Glutamatergic neuron (in vitro differentiated cells): ENCODE data around the gene PPP1R14D. TPM values are rescaled to one million over a fixed set of nuclear protein-coding genes. Genes with fewer than 3 reads are reported as not detected.

Experiments
- DNase-seq: peaks from one replicate; pipeline ENCODE4 v3.0.0; 2022
- H3K27ac Mint-ChIP-seq: one replicate; pipeline ENCODE4 v1.8.0; 2020; ENCODE audit warnings: mild to moderate bottlenecking, mixed read lengths, inconsistent platforms; ENCODE audit not compliant: unreplicated experiment
- H3K27me3 Mint-ChIP-seq: one replicate; pipeline ENCODE4 v1.8.0; 2020; ENCODE audit warnings: mild to moderate bottlenecking, moderate library complexity, mixed read lengths, inconsistent platforms; ENCODE audit not compliant: unreplicated experiment
- H3K36me3 Mint-ChIP-seq: one replicate; pipeline ENCODE4 v1.8.0; 2020; ENCODE audit warnings: mild to moderate bottlenecking, mixed read lengths, inconsistent platforms; ENCODE audit not compliant: unreplicated experiment
- H3K4me1 Mint-ChIP-seq: one replicate; pipeline ENCODE4 v1.8.0; 2020; ENCODE audit warnings: mild to moderate bottlenecking, low read depth, mixed read lengths, inconsistent platforms; ENCODE audit not compliant: unreplicated experiment
- H3K4me3 Mint-ChIP-seq: one replicate; pipeline ENCODE4 v1.8.0; 2020; ENCODE audit warnings: mild to moderate bottlenecking, mixed read lengths, inconsistent platforms; ENCODE audit not compliant: unreplicated experiment
- H3K9me3 Mint-ChIP-seq: one replicate; pipeline ENCODE4 v1.8.0; 2020; ENCODE audit warnings: mild to moderate bottlenecking, moderate library complexity, mixed read lengths, inconsistent platforms; ENCODE audit not compliant: unreplicated experiment
- total RNA-seq: library from RNA; stranded (reverse); fragmentation: NEBNext Ultra II Directional; extraction: Animal tissue kit (Norgen Biotek cat#: 25700); gene quantifications from one replicate; pipeline ENCODE4 v1.2.1, GENCODE V29; 2021; ENCODE audit not compliant: unreplicated experiment
- TF ChIP-seq, protein P1 (sequence below): fragments of 200-600 bp; sonication (generic); IDR thresholded peaks from one replicate; pipeline ENCODE4 v1.5.0; 2021; ENCODE audit not compliant: partially characterized antibody, unreplicated experiment

Gene PPP1R14D
- total RNA-seq, 1 donor from 2014 or later: not detected

GRCh38 chr15:40796041-40796440 is 32.5 kb downstream of the PPP1R14D start:
- Mint-ChIP-seq H3K36me3 (no peaks in the 10 kb centered on the region), H3K4me1 (no peaks in the 10 kb centered on the region), H3K27ac (no peak overlapping the region), H3K27me3 (peaks cover 5% of the 10 kb centered on the region), H3K4me3 (no peak overlapping the region), H3K9me3 (no peaks in the 10 kb centered on the region)
- TF ChIP-seq, protein P1, sequence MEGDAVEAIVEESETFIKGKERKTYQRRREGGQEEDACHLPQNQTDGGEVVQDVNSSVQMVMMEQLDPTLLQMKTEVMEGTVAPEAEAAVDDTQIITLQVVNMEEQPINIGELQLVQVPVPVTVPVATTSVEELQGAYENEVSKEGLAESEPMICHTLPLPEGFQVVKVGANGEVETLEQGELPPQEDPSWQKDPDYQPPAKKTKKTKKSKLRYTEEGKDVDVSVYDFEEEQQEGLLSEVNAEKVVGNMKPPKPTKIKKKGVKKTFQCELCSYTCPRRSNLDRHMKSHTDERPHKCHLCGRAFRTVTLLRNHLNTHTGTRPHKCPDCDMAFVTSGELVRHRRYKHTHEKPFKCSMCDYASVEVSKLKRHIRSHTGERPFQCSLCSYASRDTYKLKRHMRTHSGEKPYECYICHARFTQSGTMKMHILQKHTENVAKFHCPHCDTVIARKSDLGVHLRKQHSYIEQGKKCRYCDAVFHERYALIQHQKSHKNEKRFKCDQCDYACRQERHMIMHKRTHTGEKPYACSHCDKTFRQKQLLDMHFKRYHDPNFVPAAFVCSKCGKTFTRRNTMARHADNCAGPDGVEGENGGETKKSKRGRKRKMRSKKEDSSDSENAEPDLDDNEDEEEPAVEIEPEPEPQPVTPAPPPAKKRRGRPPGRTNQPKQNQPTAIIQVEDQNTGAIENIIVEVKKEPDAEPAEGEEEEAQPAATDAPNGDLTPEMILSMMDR: no peak
- no peak for DNase-seq

DNA sequence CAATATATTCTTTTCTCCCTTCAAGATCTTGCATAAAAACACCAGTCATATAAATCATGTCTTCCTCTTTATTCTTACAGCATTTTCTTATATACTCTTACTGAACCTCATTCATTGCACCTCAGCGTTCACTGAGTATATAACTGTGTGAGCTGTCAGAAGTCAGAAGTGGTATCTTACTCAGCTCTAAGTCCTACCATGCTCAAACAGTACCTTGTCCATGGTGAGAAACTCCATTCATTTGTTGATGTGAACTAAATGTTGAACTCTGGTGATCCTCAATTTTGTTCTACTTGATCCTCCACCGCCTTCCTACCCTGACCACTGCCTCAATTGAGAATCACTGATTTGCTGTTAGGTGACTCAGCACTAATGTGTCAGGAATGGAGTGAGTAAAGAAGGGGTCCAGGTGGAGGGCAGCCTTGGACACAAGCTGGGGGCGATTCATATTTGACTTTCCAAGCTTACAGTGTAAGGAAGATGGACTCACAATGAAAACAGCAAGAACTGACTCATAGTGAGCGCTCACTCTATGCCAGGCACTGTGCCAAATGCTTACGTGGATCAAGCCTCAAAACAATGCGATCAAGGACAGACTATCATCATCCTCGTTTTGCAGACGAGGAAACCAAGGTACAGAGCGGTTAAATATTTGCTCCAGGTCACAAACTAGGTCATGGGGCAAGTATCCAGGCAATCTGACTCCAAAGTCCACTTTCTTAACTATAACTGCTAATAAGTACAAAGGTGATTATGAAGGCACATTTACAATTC is 35.1 kb downstream of the PPP1R14D start:
- no peak for DNase-seq

DNA sequence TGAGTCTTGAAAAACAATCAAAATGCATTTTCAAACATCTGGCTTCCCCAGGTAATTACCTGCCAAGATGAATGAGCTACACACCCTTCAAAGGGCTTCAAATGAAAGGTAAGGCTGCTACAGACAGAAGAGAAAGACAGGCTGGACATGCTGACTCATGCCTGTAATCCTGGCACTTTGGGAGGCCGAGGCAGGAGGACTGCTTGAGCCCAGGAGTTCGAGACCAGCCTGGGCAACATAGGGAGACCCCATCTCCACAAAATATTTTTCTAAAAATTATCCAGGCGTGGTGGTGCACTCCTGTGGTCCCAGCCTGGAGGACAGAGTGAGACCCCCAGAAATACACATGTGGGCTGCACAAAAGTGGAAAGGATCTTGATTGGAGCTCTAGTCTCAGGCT is 36.1 kb downstream of the PPP1R14D start:
- H3K4me3 Mint-ChIP-seq: no peak overlapping the region
- TF ChIP-seq, protein P1: no peak
- H3K4me1 Mint-ChIP-seq: peaks cover 2% of the 10 kb centered on the region
- no peaks in the 10 kb centered on the region for H3K36me3 Mint-ChIP-seq
- H3K27ac Mint-ChIP-seq: no peak overlapping the region
- H3K27me3 Mint-ChIP-seq: peaks cover 2% of the 10 kb centered on the region
- no peaks in the 10 kb centered on the region for H3K9me3 Mint-ChIP-seq
- DNase-seq: no peak

More for the DNA sequence above, 35.1 kb downstream of the PPP1R14D start:
- Mint-ChIP-seq H3K9me3 (no peaks in the 10 kb centered on the region), H3K4me1 (peaks cover 2% of the 10 kb centered on the region), H3K27me3 (peaks cover 3% of the 10 kb centered on the region), H3K36me3 (no peaks in the 10 kb centered on the region), H3K4me3 (no peak overlapping the region), H3K27ac (no peak overlapping the region)
- TF ChIP-seq, protein P1: no peak

GRCh38 chr15:40790718-40791117 is 37.8 kb downstream of the PPP1R14D start:
- H3K4me3 Mint-ChIP-seq: no peak overlapping the region
- no peaks in the 10 kb centered on the region for H3K9me3 Mint-ChIP-seq
- TF ChIP-seq, protein P1: no peak
- DNase-seq: no peak
- H3K27me3 Mint-ChIP-seq: peaks cover 2% of the 10 kb centered on the region
- H3K36me3 Mint-ChIP-seq: no peaks in the 10 kb centered on the region
- no peak overlapping the region for H3K27ac Mint-ChIP-seq
- H3K4me1 Mint-ChIP-seq: peaks cover 2% of the 10 kb centered on the region

DNA sequence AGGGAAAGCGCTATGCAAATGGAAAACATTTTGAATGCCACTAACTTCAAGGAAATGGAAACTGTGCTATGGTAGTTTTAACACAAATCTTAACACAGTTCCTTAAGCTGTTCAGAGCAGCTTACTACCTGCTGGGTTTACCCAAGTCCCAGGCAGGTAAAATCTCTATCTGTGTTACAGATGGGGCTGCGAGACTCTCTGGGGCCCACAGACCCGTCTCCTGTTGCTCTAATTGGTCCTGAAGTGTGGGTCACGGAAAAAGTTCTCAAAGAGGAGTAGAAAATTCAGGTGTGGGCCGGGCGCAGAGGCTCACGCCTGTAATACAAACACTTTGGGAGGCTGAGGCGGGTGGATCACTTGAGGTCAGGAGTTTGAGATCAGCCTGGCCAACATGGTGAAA is 38.5 kb downstream of the PPP1R14D start:
- peaks cover 2% of the 10 kb centered on the region for H3K4me1 Mint-ChIP-seq
- no peak overlapping the region for H3K27ac Mint-ChIP-seq
- no peak for DNase-seq
- H3K9me3 Mint-ChIP-seq: no peaks in the 10 kb centered on the region
- peaks cover 2% of the 10 kb centered on the region for H3K27me3 Mint-ChIP-seq
- no peaks in the 10 kb centered on the region for H3K36me3 Mint-ChIP-seq
- H3K4me3 Mint-ChIP-seq: no peak overlapping the region
- TF ChIP-seq, protein P1: no peak
